HTERT RPE-1 (cell line): ENCODE data around the gene IMMP2L.

Source experiments
- in situ Hi-C: fragments of 300-500 bp; cut with MboI; formaldehyde crosslinking; loops from 4 replicates; pipeline ENCODE4 v1.14.3; 2020; ENCODE audit warnings: low sequenced_read_pairs

Gene IMMP2L

GRCh38 chr7:111051832-111052231 is 510.5 kb downstream of the IMMP2L start:
- in situ Hi-C loops, result no loop called here

GRCh38 chr7:111050875-111051416 is 511.3 kb downstream of the IMMP2L start:
- in situ Hi-C loops, result no loop called here

- in situ Hi-C loops, result no loop called here
Observed at GRCh38 chr7:111049971-111050680, 512.2 kb downstream of the IMMP2L start.

- in situ Hi-C loops, result no loop called here
Observed at GRCh38 chr7:111047595-111047994, 514.7 kb downstream of the IMMP2L start.

GRCh38 chr7:111045449-111045848 is 516.8 kb downstream of the IMMP2L start:
- in situ Hi-C loops, result no loop called here

GRCh38 chr7:111043561-111043960 is 518.7 kb downstream of the IMMP2L start:
- in situ Hi-C loops, result no loop called here

GRCh38 chr7:111042842-111043241 is 519.5 kb downstream of the IMMP2L start:
- in situ Hi-C loops, result no loop called here

GRCh38 chr7:111041577-111041976 is 520.7 kb downstream of the IMMP2L start:
- in situ Hi-C loops, result no loop called here

- in situ Hi-C loops, result no loop called here
Observed at GRCh38 chr7:111038185-111038584, 524.1 kb downstream of the IMMP2L start.

- in situ Hi-C loops, result no loop called here
Observed at GRCh38 chr7:111031916-111032315, 530.4 kb downstream of the IMMP2L start.

GRCh38 chr7:111030336-111030735 is 532.0 kb downstream of the IMMP2L start:
- in situ Hi-C loops, result no loop called here

- in situ Hi-C loops, result no loop called here
Observed at GRCh38 chr7:111029574-111030251, 532.6 kb downstream of the IMMP2L start.

GRCh38 chr7:111029141-111029572 is 533.1 kb downstream of the IMMP2L start:
- in situ Hi-C loops, result no loop called here

GRCh38 chr7:111027396-111027795 is 534.9 kb downstream of the IMMP2L start:
- in situ Hi-C loops, result no loop called here

- in situ Hi-C loops, result no loop called here
Observed at GRCh38 chr7:111026806-111027205, 535.5 kb downstream of the IMMP2L start.

- in situ Hi-C loops, result no loop called here
Observed at GRCh38 chr7:111026343-111026742, 535.9 kb downstream of the IMMP2L start.

- in situ Hi-C loops, result no loop called here
Observed at GRCh38 chr7:111025006-111025405, 537.3 kb downstream of the IMMP2L start.

GRCh38 chr7:111018960-111019736 is 543.1 kb downstream of the IMMP2L start:
- in situ Hi-C loops, result no loop called here

- in situ Hi-C loops, result no loop called here
Observed at GRCh38 chr7:111018447-111018846, 543.8 kb downstream of the IMMP2L start.

- in situ Hi-C loops, result no loop called here
Observed at GRCh38 chr7:111014079-111014478, 548.2 kb downstream of the IMMP2L start.
